B cell (primary cell): ENCODE results near the gene GPR18. TPM values are rescaled to one million over a fixed set of nuclear protein-coding genes. Genes with fewer than 3 reads are reported as not detected.
A peak's percentile ranks its signal among the peaks of the same experiment; 100 is the strongest.

Experiments
- ATAC-seq: fragments of 200-7000 bp; cut with Tn5 transposase; one replicate; pipeline ENCODE4 v1.10.0; 2021; ENCODE audit warnings: low read depth, mild to moderate bottlenecking, moderate number of reproducible peaks, moderate library complexity
- CTCF ChIA-PET: fragments of 350-600 bp; sonication (Branson Sonifier 250); formaldehyde crosslinking; loops from one replicate; lab custom pipeline; 2021; ENCODE audit warnings: antibody characterized with exemption, inconsistent platforms; lab: Charles Lee
- POLR2A ChIA-PET: fragments of 350-600 bp; sonication (Branson Sonifier 250); formaldehyde crosslinking; loops from one replicate; lab custom pipeline; 2021; ENCODE audit warnings: antibody characterized with exemption; lab: Charles Lee
- DNase-seq: peaks from one replicate; pipeline ENCODE4 v3.0.0; 2013
- H2AFZ ChIP-seq: 2 replicates; pipeline ENCODE4 v1.6.1; 2012; ENCODE audit warnings: mild to moderate bottlenecking, low read depth, low read length; ENCODE audit not compliant: insufficient read depth, poor library complexity, severe bottlenecking
- H3K27ac ChIP-seq, 2 donors: 1 replicate in 1 of 2; 2 replicates in 1 of 2; pipeline ENCODE4 v1.5.1; 2012 to 2013; ENCODE audit warnings: low read length in 2 of 2, mild to moderate bottlenecking in 2 of 2, moderate library complexity in 1 of 2
- H3K27me3 ChIP-seq, 4 experiments: fragments of 200-600 bp in 1 of 4; sonication (generic) in 1 of 4; replicated peaks in 1 of 4; 1 replicate in 2 of 4; 2 replicates in 2 of 4; pipeline versions ENCODE4 v1.6.1 to v1.7.0; 2013 to 2016; ENCODE audit warnings: low read length in 3 of 4, mild to moderate bottlenecking in 2 of 4, mixed read lengths in 1 of 4, moderate library complexity in 1 of 4; ENCODE audit not compliant: insufficient read depth in 4 of 4, control insufficient read depth in 3 of 4; ENCODE audit errors: control extremely low read depth in 1 of 4
- H3K36me3 ChIP-seq, 2 experiments: replicated peaks in 1 of 2; 1 replicate in 1 of 2; 2 replicates in 1 of 2; pipeline versions ENCODE4 v1.6.1 to v1.7.1; 2013; ENCODE audit warnings: low read length in 1 of 2; ENCODE audit not compliant: insufficient read depth in 2 of 2, control insufficient read depth in 1 of 2; ENCODE audit errors: control extremely low read depth in 1 of 2, extremely low read depth in 1 of 2
- H3K4me1 ChIP-seq, 2 donors: fragments of 200-600 bp in 1 of 2; sonication (generic) in 1 of 2; 1 replicate in 1 of 2; 2 replicates in 1 of 2; pipeline versions ENCODE4 v1.5.1 to v1.6.1; 2013 to 2017; ENCODE audit warnings: low read length in 2 of 2; ENCODE audit not compliant: control insufficient read depth in 2 of 2, insufficient read depth in 2 of 2
- H3K4me2 ChIP-seq: replicated peaks from 2 replicates; pipeline ENCODE3; 2012; ENCODE audit warnings: mild to moderate bottlenecking, low read depth, low read length; ENCODE audit not compliant: poor library complexity, severe bottlenecking
- H3K4me3 ChIP-seq, 5 experiments: fragments of 200-600 bp in 1 of 5; sonication (generic) in 1 of 5; 1 replicate in 3 of 5; 2 replicates in 2 of 5; pipeline versions ENCODE4 v1.5.1 to v1.7.0; 2011 to 2016; ENCODE audit warnings: low read length in 4 of 5, mild to moderate bottlenecking in 4 of 5, low read depth in 2 of 5, control low read depth in 1 of 5, moderate library complexity in 1 of 5; ENCODE audit not compliant: insufficient read depth in 1 of 5; ENCODE audit errors: control extremely low read depth in 1 of 5, extremely low read depth in 1 of 5
- H3K79me2 ChIP-seq: fragments of 200-600 bp; sonication (generic); one replicate; pipeline ENCODE4 v1.6.0; 2016; ENCODE audit warnings: low read length; ENCODE audit not compliant: control insufficient read depth, insufficient read depth
- H3K9ac ChIP-seq: fragments of 200-600 bp; sonication (generic); 2 replicates; pipeline ENCODE4 v1.6.1; 2017; ENCODE audit warnings: mild to moderate bottlenecking, low read length, moderate library complexity
- H3K9me3 ChIP-seq, 3 donors: one replicate each; pipeline versions ENCODE4 v1.6.1 to v1.7.1; 2013; ENCODE audit warnings: low read length in 2 of 3; ENCODE audit not compliant: control insufficient read depth in 2 of 3, insufficient read depth in 1 of 3; ENCODE audit errors: control extremely low read depth in 1 of 3
- H4K20me1 ChIP-seq: 2 replicates; pipeline ENCODE4 v1.6.0; 2012; ENCODE audit warnings: mild to moderate bottlenecking, low read length; ENCODE audit not compliant: insufficient read depth, control insufficient read depth, poor library complexity, severe bottlenecking
- H3K27ac Mint-ChIP-seq: one replicate; pipeline ENCODE4 v1.8.0; 2021; ENCODE audit warnings: mixed read lengths
- H3K27me3 Mint-ChIP-seq: one replicate; pipeline ENCODE4 v1.8.0; 2021; ENCODE audit warnings: mixed read lengths
- H3K4me1 Mint-ChIP-seq: one replicate; pipeline ENCODE4 v1.8.0; 2021; ENCODE audit warnings: mixed read lengths
- H3K4me3 Mint-ChIP-seq: one replicate; pipeline ENCODE4 v1.8.0; 2021; ENCODE audit warnings: mixed read lengths
- H3K9me3 Mint-ChIP-seq: one replicate; pipeline ENCODE4 v1.8.0; 2022; ENCODE audit warnings: mixed read lengths; ENCODE audit not compliant: insufficient read depth
- EZH2 ChIP-seq: IDR thresholded peaks from 2 replicates; pipeline ENCODE4 v1.6.1; 2012; ENCODE audit warnings: borderline replicate concordance, low read depth, mild to moderate bottlenecking, moderate library complexity, low read length; ENCODE audit not compliant: insufficient read depth, poor library complexity, severe bottlenecking
- WGBS: methylation state at CpG from one replicate; pipeline ENCODE4 v1.1.5; 2013; ENCODE audit warnings: missing lambda C conversion rate; ENCODE audit not compliant: insufficient coverage; 5-methylcytosine and 5-hydroxymethylcytosine counted together
- intact Hi-C: fragments of 100-400 bp; cut with micrococcal nuclease; formaldehyde crosslinking; loops from one replicate; pipeline ENCODE4 v1.10.0; 2022
- polyA plus RNA-seq: library from polyadenylated mRNA; depleted of rRNA; stranded (reverse); fragments of >200 nt; gene quantifications from 2 replicates; pipeline ENCODE4 v1.2.3, GENCODE V29; 2012
- total RNA-seq, 2 donors: library from RNA; stranded (reverse); fragments of 120-200 nt in 1 of 2; gene quantifications; 1 replicate in 1 of 2; 2 replicates in 1 of 2; pipeline versions ENCODE4 v1.2.3 to v1.2.4, GENCODE V29; 2013 to 2022
- TF ChIP-seq, protein P1 (sequence below): fragments of 200-600 bp; IDR thresholded peaks from one replicate; pipeline ENCODE4 v1.8.0; 2022; ENCODE audit warnings: antibody characterized with exemption, mild to moderate bottlenecking

The GPR18 gene
- total and polyA plus RNA-seq, 2 donors (not counting 1 experiment from before 2014, with no cell fraction given) = 19.1 to 54.8 TPM

DNA sequence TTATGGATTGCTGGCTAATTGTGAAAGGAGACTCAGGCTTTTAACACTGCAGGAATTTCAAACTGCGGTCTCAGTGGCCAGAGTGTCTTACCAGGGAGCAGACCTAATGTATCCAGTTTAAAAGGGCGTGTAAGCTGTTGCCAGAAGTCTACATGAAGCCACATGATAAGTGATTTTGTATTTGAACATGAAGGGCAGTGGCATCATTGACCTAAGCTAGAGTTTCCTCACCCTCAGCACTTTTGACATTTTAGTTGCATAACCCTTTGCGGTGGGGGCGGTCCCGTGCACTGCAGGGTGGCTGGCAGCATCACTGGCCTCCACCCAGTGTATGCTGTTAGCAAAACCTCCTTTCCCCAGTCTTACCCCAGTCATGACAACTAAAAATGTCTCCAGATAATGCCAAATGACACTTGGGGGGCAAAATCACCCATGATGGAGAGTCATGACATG is 23.7 kb upstream of the GPR18 start:
- TF ChIP-seq, protein P1, sequence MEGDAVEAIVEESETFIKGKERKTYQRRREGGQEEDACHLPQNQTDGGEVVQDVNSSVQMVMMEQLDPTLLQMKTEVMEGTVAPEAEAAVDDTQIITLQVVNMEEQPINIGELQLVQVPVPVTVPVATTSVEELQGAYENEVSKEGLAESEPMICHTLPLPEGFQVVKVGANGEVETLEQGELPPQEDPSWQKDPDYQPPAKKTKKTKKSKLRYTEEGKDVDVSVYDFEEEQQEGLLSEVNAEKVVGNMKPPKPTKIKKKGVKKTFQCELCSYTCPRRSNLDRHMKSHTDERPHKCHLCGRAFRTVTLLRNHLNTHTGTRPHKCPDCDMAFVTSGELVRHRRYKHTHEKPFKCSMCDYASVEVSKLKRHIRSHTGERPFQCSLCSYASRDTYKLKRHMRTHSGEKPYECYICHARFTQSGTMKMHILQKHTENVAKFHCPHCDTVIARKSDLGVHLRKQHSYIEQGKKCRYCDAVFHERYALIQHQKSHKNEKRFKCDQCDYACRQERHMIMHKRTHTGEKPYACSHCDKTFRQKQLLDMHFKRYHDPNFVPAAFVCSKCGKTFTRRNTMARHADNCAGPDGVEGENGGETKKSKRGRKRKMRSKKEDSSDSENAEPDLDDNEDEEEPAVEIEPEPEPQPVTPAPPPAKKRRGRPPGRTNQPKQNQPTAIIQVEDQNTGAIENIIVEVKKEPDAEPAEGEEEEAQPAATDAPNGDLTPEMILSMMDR = no peak
- TF ChIP-seq EZH2 = no peak
- Histone ChIP-seq H2AFZ (no peak overlapping the region), H3K27ac (peak overlapping the region; percentile 85 to 89), H3K79me2 (peaks cover 74% of the 10 kb centered on the region), H3K4me3 (peak overlapping the region in 3 of 5 experiments; percentile 15 to 32 (median 31)), H4K20me1 (no peaks in the 10 kb centered on the region), H3K36me3 (peaks cover 0 to 10% of the 10 kb centered on the region in 2 experiments), H3K4me1 (peaks cover 87 to 88% of the 10 kb centered on the region in 2 donors), H3K9me3 (no peaks in the 10 kb centered on the region), H3K4me2 (peak overlapping the region; percentile 71), H3K9ac (peak overlapping the region; percentile 41), H3K27me3 (no peaks in the 10 kb centered on the region)
- Mint-ChIP-seq H3K4me3 (peak overlapping the region; percentile 73), H3K9me3 (no peaks in the 10 kb centered on the region), H3K27me3 (no peaks in the 10 kb centered on the region), H3K4me1 (peaks cover 87% of the 10 kb centered on the region), H3K27ac (peak overlapping the region; percentile 95)
- ChIA-PET POLR2A (interaction anchor here (1.2 to 2.1 kb wide), 4 partner anchors 18 to 95 kb away, joined by 3 to 6 read pairs (median 5); no protein-coding TSS in a partner anchor), CTCF (interaction anchor here (0.8 to 9.6 kb wide), 17 partner anchors 11 to 221 kb away, joined by 3 to 164 read pairs (median 5); partner anchors contain the start of gene GPR183)
- no peak for DNase-seq
- 25% methylated on average over 5 of the region's 5 CpGs for WGBS
- ATAC-seq = peak; percentile 82
- intact Hi-C loops = loop anchor here (1.0 to 5.0 kb wide), 7 partner anchors 12 to 260 kb away; partner anchors contain the start of genes GPR183 and TM9SF2

DNA sequence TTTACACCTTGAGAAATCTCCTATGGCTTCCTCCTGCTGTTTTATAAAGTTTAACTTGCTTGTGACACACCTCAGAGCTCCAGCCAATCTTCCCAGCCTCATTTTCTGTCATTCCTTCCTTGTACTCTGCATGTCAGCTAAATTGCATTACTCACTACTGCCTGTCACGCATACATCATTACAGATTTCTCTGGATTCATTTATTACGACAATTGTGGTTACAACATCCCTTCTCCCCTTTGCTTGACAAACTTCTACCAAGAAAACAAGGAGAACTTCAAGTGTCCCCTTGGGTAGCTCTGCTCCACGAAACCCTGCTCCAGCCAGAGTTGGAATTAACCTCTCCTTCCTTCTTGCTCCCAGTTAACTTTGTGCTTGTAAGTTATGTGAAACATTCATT is 22.0 kb upstream of the GPR18 start:
- H3K9me3 Mint-ChIP-seq = no peaks in the 10 kb centered on the region
- no peak overlapping the region for H3K4me3 ChIP-seq
- peaks cover 87% of the 10 kb centered on the region for H3K4me1 Mint-ChIP-seq
- intact Hi-C loops = loop anchor here (5.0 kb wide), 2 partner anchors 222 to 262 kb away; partner anchors contain the start of gene TM9SF2
- no peaks in the 10 kb centered on the region for H3K27me3 ChIP-seq
- H3K9me3 ChIP-seq = no peaks in the 10 kb centered on the region
- no peaks in the 10 kb centered on the region for H4K20me1 ChIP-seq
- DNase-seq (no peak), ATAC-seq (no peak)
- H3K9ac ChIP-seq = no peak overlapping the region
- H2AFZ ChIP-seq = no peak overlapping the region
- H3K79me2 ChIP-seq = peaks cover 74% of the 10 kb centered on the region
- peaks cover 88% of the 10 kb centered on the region in 2 donors for H3K4me1 ChIP-seq
- peak overlapping the region; percentile 11 for H3K4me3 Mint-ChIP-seq
- H3K27me3 Mint-ChIP-seq = no peaks in the 10 kb centered on the region
- TF ChIP-seq, protein P1 = no peak
- TF ChIP-seq EZH2 = no peak
- peaks cover 0 to 20% of the 10 kb centered on the region in 2 experiments for H3K36me3 ChIP-seq
- POLR2A ChIA-PET = interaction anchor here (0.7 kb wide), 1 partner anchor 263 kb away, joined by 3 read pairs; no protein-coding TSS in a partner anchor
- CTCF ChIA-PET = interaction anchor here (1.5 to 9.6 kb wide), 4 partner anchors 12 to 156 kb away, joined by 7 to 164 read pairs (median 36); no protein-coding TSS in a partner anchor
- peak overlapping the region; percentile 34 for H3K4me2 ChIP-seq
- H3K27ac ChIP-seq = peak overlapping the region; percentile 85 to 89
- whole genome bisulfite sequencing = 100% methylated on average over 2 of the region's 3 CpGs
- peak overlapping the region; percentile 95 for H3K27ac Mint-ChIP-seq
